RWPE1 (cell line): ENCODE data around the gene SLX9.
A peak's percentile ranks its signal among the peaks of the same experiment; 100 is the strongest.

Source experiments
- CTCF ChIA-PET: fragments of 350-600 bp; sonication (Branson Sonifier 250); formaldehyde crosslinking; extraction: SDS; loops from one replicate; lab custom pipeline; 2021; lab: Yijun Ruan, JAX
- POLR2A ChIA-PET: fragments of 400-600 bp; formaldehyde crosslinking; extraction: SDS; loops from one replicate; lab custom pipeline; 2020; ENCODE audit warnings: antibody characterized with exemption; ENCODE audit not compliant: low non-redundant PET; lab: Yijun Ruan, JAX
- DNase-seq: peaks from one replicate; pipeline ENCODE4 v3.0.0; 2012; ENCODE audit warnings: low spot score
- H3K27ac ChIP-seq: fragments of 450-650 bp; 2 replicates; pipeline ENCODE4 v1.5.1; 2017
- CTCF ChIP-seq: fragments of 450-650 bp; conservative IDR thresholded peaks from 2 replicates; pipeline ENCODE4 v1.5.1; 2017; ENCODE audit warnings: low read depth, mild to moderate bottlenecking

The SLX9 gene

GRCh38 chr21:44946254-44947041 is 6.6 kb downstream of the SLX9 start:
- DNase-seq, result no peak
- CTCF ChIA-PET, result interaction anchor here (0.5 to 5.4 kb wide), 6 partner anchors 13 to 962 kb away, joined by 3 to 57 read pairs (median 4); no protein-coding TSS in a partner anchor
- TF ChIP-seq CTCF, result no peak
- peak overlapping the region; percentile 71 for H3K27ac ChIP-seq
- POLR2A ChIA-PET, result interaction anchor here (0.5 kb wide), 1 partner anchor 477 kb away, joined by 3 read pairs; no protein-coding TSS in a partner anchor

GRCh38 chr21:44947111-44947929 is 7.5 kb downstream of the SLX9 start:
- peak overlapping the region; percentile 71 for H3K27ac ChIP-seq
- ChIA-PET CTCF (interaction anchor here (0.5 to 5.4 kb wide), 7 partner anchors 14 to 873 kb away, joined by 3 to 57 read pairs (median 4); no protein-coding TSS in a partner anchor), POLR2A (interaction anchor here (0.6 kb wide), 1 partner anchor 131 kb away, joined by 3 read pairs; no protein-coding TSS in a partner anchor)
- no peak for TF ChIP-seq CTCF
- no peak for DNase-seq

GRCh38 chr21:44947930-44948331 is 8.1 kb downstream of the SLX9 start:
- DNase-seq, result no peak
- peak overlapping the region; percentile 71 for H3K27ac ChIP-seq
- no peak for TF ChIP-seq CTCF
- ChIA-PET POLR2A (interaction anchor here (0.6 kb wide), 2 partner anchors 131 to 185 kb away, joined by 3 read pairs; no protein-coding TSS in a partner anchor), CTCF (interaction anchor here (0.6 to 5.4 kb wide), 8 partner anchors 15 to 872 kb away, joined by 3 to 57 read pairs (median 4); no protein-coding TSS in a partner anchor)

- ChIA-PET POLR2A (interaction anchor here (0.6 kb wide), 1 partner anchor 185 kb away, joined by 3 read pairs; no protein-coding TSS in a partner anchor), CTCF (interaction anchor here (0.5 to 5.4 kb wide), 8 partner anchors 19 to 380 kb away, joined by 3 to 57 read pairs (median 4); no protein-coding TSS in a partner anchor)
- no peak for DNase-seq
- peak overlapping the region; percentile 52 for H3K27ac ChIP-seq
- TF ChIP-seq CTCF, result no peak
Observed at GRCh38 chr21:44948426-44949120, 8.7 kb downstream of the SLX9 start.

GRCh38 chr21:44949161-44949778 is 9.4 kb downstream of the SLX9 start:
- ChIA-PET POLR2A (interaction anchor here (1.1 kb wide), 1 partner anchor 10 kb away, joined by 4 read pairs; the partner anchor contains the start of gene SLX9), CTCF (interaction anchor here (0.5 to 5.4 kb wide), 15 partner anchors 9 to 1060 kb away, joined by 3 to 57 read pairs (median 4); partner anchors contain the start of gene SLX9)
- H3K27ac ChIP-seq, result peak overlapping the region; percentile 52
- TF ChIP-seq CTCF, result no peak
- no peak for DNase-seq
